PC-9 (cell line): ENCODE data around the gene DPEP3.

Experiments used
- CTCF ChIP-seq: fragments of 200-600 bp; sonication (generic); conservative IDR thresholded peaks from 2 replicates; pipeline ENCODE4 v1.6.1; 2017; ENCODE audit warnings: mixed run types, antibody characterized with exemption, mild to moderate bottlenecking, moderate library complexity
- EZH2 ChIP-seq: fragments of 200-600 bp; sonication (generic); IDR thresholded peaks from 2 replicates; pipeline ENCODE4 v1.8.0; 2017; ENCODE audit warnings: antibody characterized with exemption, low read depth

- no peak for TF ChIP-seq EZH2
- no peak for TF ChIP-seq CTCF
Observed at GRCh38 chr16:68028996-68029395, 48.7 kb upstream of the DPEP3 start.
